Endothelial cell of umbilical vein (primary cell): ENCODE data around the gene NFATC3. TPM values are rescaled to one million over a fixed set of nuclear protein-coding genes. Genes with fewer than 3 reads are reported as not detected.

Experiments
- BruUV-seq: library from RNA; stranded (reverse); fragments of 400-500 nt; replicated peaks from 2 replicates; lab custom pipeline; 2021; lab: Mats Ljungman, UMichigan
- CTCF ChIA-PET: fragments of 300-600, 350-600 bp; sonication (Branson Sonifier 250); formaldehyde crosslinking; loops from one replicate; lab custom pipeline; 2021; ENCODE audit warnings: antibody characterized with exemption, inconsistent platforms; lab: Charles Lee
- POLR2A ChIA-PET: fragments of 300-600, 350-600 bp; sonication (Branson Sonifier 250); formaldehyde crosslinking; loops from one replicate; lab custom pipeline; 2021; ENCODE audit warnings: antibody characterized with exemption, inconsistent platforms; lab: Charles Lee
- DNase-seq: peaks from one replicate; pipeline ENCODE4 v3.0.0-alpha.2; 2011; ENCODE audit warnings: low read depth, low spot score
- FAIRE-seq: peaks from 2 replicates; lab custom pipeline; 2011; peaks lifted over from hg19 to GRCh38; lab: Jason Lieb, UNC
- H2AFZ ChIP-seq: 2 replicates; pipeline ENCODE4 v1.6.0; 2012; ENCODE audit warnings: low read depth, low read length, control low read depth, inconsistent platforms
- H3K27ac ChIP-seq: 2 replicates; pipeline ENCODE4 v1.5.1; 2011; ENCODE audit warnings: low read depth, mild to moderate bottlenecking, control low read depth, low read length, moderate library complexity; ENCODE audit not compliant: insufficient read depth
- H3K27me3 ChIP-seq, 2 experiments: 2 replicates each; pipeline versions ENCODE4 v1.6.0 to v1.6.1; 2011; ENCODE audit warnings: low read length in 2 of 2, mixed read lengths in 1 of 2; ENCODE audit not compliant: control insufficient read depth in 2 of 2, insufficient read depth in 2 of 2
- H3K36me3 ChIP-seq, 2 experiments: 2 replicates in 1 of 2; 3 replicates in 1 of 2; pipeline ENCODE4 v1.5.1; 2011; ENCODE audit warnings: low read length in 2 of 2, mild to moderate bottlenecking in 1 of 2, moderate library complexity in 1 of 2; ENCODE audit not compliant: control insufficient read depth in 2 of 2, insufficient read depth in 2 of 2; ENCODE audit errors: extremely low read depth in 1 of 2
- H3K4me1 ChIP-seq: 3 replicates; pipeline ENCODE4 v1.5.1; 2011; ENCODE audit warnings: mild to moderate bottlenecking, low read length; ENCODE audit not compliant: control insufficient read depth, insufficient read depth; ENCODE audit errors: extremely low read depth
- H3K4me2 ChIP-seq: 2 replicates; pipeline ENCODE4 v1.6.1; 2011; ENCODE audit warnings: low read length, control low read depth, mixed read lengths; ENCODE audit not compliant: insufficient read depth
- H3K4me3 ChIP-seq, 3 experiments: fragments of 200-600 bp in 1 of 3; sonication (generic), shearing (Covaris generic) in 1 of 3; replicated peaks in 1 of 3; 2 replicates each; pipeline ENCODE4 v1.5.1; 2011 to 2016; ENCODE audit warnings: control low read depth in 3 of 3, low read length in 3 of 3, mild to moderate bottlenecking in 2 of 3, inconsistent platforms in 1 of 3, low read depth in 1 of 3, moderate library complexity in 1 of 3; ENCODE audit not compliant: insufficient read depth in 1 of 3
- H3K79me2 ChIP-seq: 2 replicates; pipeline ENCODE4 v1.6.0; 2012; ENCODE audit warnings: low read length, inconsistent platforms; ENCODE audit not compliant: control insufficient read depth, insufficient read depth
- H3K9ac ChIP-seq: replicated peaks from 2 replicates; pipeline ENCODE3; 2011; ENCODE audit warnings: low read length, control low read depth; ENCODE audit not compliant: insufficient read depth; ENCODE audit errors: extremely low read depth
- H3K9me1 ChIP-seq: replicated peaks from 3 replicates; pipeline ENCODE4 v1.6.0; 2011; ENCODE audit warnings: mild to moderate bottlenecking, low read length; ENCODE audit not compliant: control insufficient read depth, insufficient read depth; ENCODE audit errors: extremely low read depth
- H3K9me3 ChIP-seq: replicated peaks from 2 replicates; pipeline ENCODE4 v1.5.1; 2012; ENCODE audit warnings: low read length, inconsistent platforms; ENCODE audit not compliant: control insufficient read depth, insufficient read depth
- H4K20me1 ChIP-seq: replicated peaks from 2 replicates; pipeline ENCODE3; 2011; ENCODE audit warnings: mild to moderate bottlenecking, low read length; ENCODE audit not compliant: control insufficient read depth, insufficient read depth; ENCODE audit errors: extremely low read depth
- EZH2 ChIP-seq: IDR thresholded peaks from 2 replicates; pipeline ENCODE4 v1.6.1; 2012; ENCODE audit warnings: borderline replicate concordance, low read depth, mild to moderate bottlenecking, moderate library complexity, low read length, inconsistent platforms; ENCODE audit not compliant: severe bottlenecking
- FOS ChIP-seq: IDR thresholded peaks from 2 replicates; pipeline ENCODE4 v1.6.1; 2011; ENCODE audit warnings: mild to moderate bottlenecking, low read length, moderate library complexity, borderline replicate concordance; ENCODE audit not compliant: insufficient read depth
- GATA2 ChIP-seq: IDR thresholded peaks from 2 replicates; pipeline ENCODE4 v1.7.0; 2011; ENCODE audit warnings: low read depth, mild to moderate bottlenecking, moderate library complexity, mixed read lengths, low read length; ENCODE audit not compliant: insufficient read length, insufficient read depth
- JUN ChIP-seq: IDR thresholded peaks from 2 replicates; pipeline ENCODE4 v1.6.1; 2011; ENCODE audit warnings: borderline replicate concordance, low read depth; ENCODE audit not compliant: insufficient read length, insufficient read depth
- MAX ChIP-seq: IDR thresholded peaks from 2 replicates; pipeline ENCODE4 v1.6.1; 2011; ENCODE audit not compliant: insufficient read depth, insufficient read length
- MYC ChIP-seq: IDR thresholded peaks from one replicate; pipeline ENCODE4 v1.6.1; 2011; ENCODE audit warnings: mild to moderate bottlenecking, low read depth, low read length
- POLR2A ChIP-seq: IDR thresholded peaks from 2 replicates; pipeline ENCODE4 v1.6.1; 2012; ENCODE audit warnings: low read depth, mild to moderate bottlenecking, control low read depth, low read length
- POLR2AphosphoS5 ChIP-seq: IDR thresholded peaks from 2 replicates; pipeline ENCODE4 v1.6.1; 2012; ENCODE audit warnings: low read depth, mild to moderate bottlenecking, control low read depth, low read length, moderate library complexity; ENCODE audit not compliant: insufficient read depth
- dilution Hi-C: fragments of 300-500 bp; cut with MboI; formaldehyde crosslinking; loops from one replicate; pipeline ENCODE4 v1.15.0; 2019; ENCODE audit warnings: low sequenced_read_pairs; ENCODE audit not compliant: extremely low pct_ligation_motif_present
- intact Hi-C: fragments of 100-400 bp; cut with micrococcal nuclease; formaldehyde crosslinking; loops from one replicate; pipeline ENCODE4 v1.10.0; 2022
- polyA plus RNA-seq, 4 experiments: library from polyadenylated mRNA; depleted of rRNA in 3 of 4; stranded (reverse) in 3 of 4; unstranded in 1 of 4; fragments of >200 nt; gene quantifications; 2 replicates each; pipeline versions ENCODE4 v1.2.1 to v1.2.3, GENCODE V29; 2011 to 2012; ENCODE audit warnings: missing spikeins in 1 of 4
- total RNA-seq: library from RNA; stranded (reverse); gene quantifications from 2 replicates; pipeline ENCODE4 v1.2.3, GENCODE V29; 2021
- TF ChIP-seq, protein P1 (sequence below), 2 donors: IDR thresholded peaks; 1 replicate in 1 of 2; 2 replicates in 1 of 2; pipeline ENCODE4 v1.5.1; 2011; ENCODE audit warnings: low read length in 2 of 2, mild to moderate bottlenecking in 2 of 2, moderate library complexity in 2 of 2, control low read depth in 1 of 2, inconsistent platforms in 1 of 2, low read depth in 1 of 2; ENCODE audit not compliant: insufficient read depth in 1 of 2; ENCODE audit errors: extremely low read depth in 1 of 2

The NFATC3 gene
- total and polyA plus RNA-seq, 2 donors (not counting 3 experiments of a cell fraction or from before 2014, with no cell fraction given) = 15.6 to 33.1 TPM

DNA sequence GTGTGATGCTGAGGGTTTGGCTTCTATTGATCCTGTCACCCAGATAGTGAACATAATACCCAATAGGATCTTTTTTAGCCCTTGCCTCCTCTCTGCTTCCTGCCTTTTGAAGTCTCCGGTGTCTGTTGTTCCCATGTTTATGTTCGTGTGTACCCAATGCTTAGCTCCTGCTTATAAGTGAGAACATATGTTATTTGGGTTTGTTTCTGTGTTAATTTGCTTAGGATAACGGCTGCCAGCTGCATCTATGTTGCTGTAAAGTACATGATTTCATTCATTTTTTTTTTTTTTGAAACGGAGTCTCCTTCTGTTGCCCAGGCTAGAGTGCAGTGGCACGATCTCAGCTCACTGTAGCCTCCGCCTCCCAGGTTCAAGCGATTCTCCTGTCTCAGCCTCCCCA, 39.1 kb upstream of the NFATC3 start:
- DNase-seq (no peak), FAIRE-seq (no peak)
- Histone ChIP-seq H2AFZ (no peak overlapping the region), H3K9ac (no peak overlapping the region), H3K9me3 (no peaks in the 10 kb centered on the region), H3K4me3 (no peak overlapping the region), H3K4me1 (no peaks in the 10 kb centered on the region), H3K4me2 (no peak overlapping the region), H3K9me1 (no peaks in the 10 kb centered on the region), H3K36me3 (peaks cover 2 to 4% of the 10 kb centered on the region in 2 experiments), H3K27me3 (no peaks in the 10 kb centered on the region), H3K27ac (no peak overlapping the region), H4K20me1 (no peaks in the 10 kb centered on the region), H3K79me2 (no peaks in the 10 kb centered on the region)
- intact Hi-C loops = no loop called here
- dilution Hi-C loops = no loop called here
- BruUV-seq = no TSS peak
- TF ChIP-seq POLR2AphosphoS5 = no peak
- TF ChIP-seq EZH2 = no peak
- no peak for TF ChIP-seq MAX
- no peak for TF ChIP-seq GATA2
- no peak for TF ChIP-seq MYC
- no peak for TF ChIP-seq FOS
- TF ChIP-seq, protein P1, sequence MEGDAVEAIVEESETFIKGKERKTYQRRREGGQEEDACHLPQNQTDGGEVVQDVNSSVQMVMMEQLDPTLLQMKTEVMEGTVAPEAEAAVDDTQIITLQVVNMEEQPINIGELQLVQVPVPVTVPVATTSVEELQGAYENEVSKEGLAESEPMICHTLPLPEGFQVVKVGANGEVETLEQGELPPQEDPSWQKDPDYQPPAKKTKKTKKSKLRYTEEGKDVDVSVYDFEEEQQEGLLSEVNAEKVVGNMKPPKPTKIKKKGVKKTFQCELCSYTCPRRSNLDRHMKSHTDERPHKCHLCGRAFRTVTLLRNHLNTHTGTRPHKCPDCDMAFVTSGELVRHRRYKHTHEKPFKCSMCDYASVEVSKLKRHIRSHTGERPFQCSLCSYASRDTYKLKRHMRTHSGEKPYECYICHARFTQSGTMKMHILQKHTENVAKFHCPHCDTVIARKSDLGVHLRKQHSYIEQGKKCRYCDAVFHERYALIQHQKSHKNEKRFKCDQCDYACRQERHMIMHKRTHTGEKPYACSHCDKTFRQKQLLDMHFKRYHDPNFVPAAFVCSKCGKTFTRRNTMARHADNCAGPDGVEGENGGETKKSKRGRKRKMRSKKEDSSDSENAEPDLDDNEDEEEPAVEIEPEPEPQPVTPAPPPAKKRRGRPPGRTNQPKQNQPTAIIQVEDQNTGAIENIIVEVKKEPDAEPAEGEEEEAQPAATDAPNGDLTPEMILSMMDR (IDR thresholded peaks at IDR 0.05; ENCODE audit: extremely low read depth in 1 of 2, insufficient read depth in 1 of 2, low read depth in 1 of 2, low read length in 2 of 2) = no peak
- TF ChIP-seq JUN = no peak
- no peak for TF ChIP-seq POLR2A
- CTCF ChIA-PET = interaction anchor here (0.9 kb wide), 1 partner anchor 17 kb away, joined by 3 read pairs; no protein-coding TSS in a partner anchor
- POLR2A ChIA-PET = no interaction called here
